SK-N-SH (cell line): ENCODE data around the gene PCDHA12. TPM values are rescaled to one million over a fixed set of nuclear protein-coding genes. Genes with fewer than 3 reads are reported as not detected.

Source experiments
- CTCF ChIA-PET: fragments of 300-600, 350-600 bp; formaldehyde crosslinking; extraction: SDS; loops from one replicate; lab custom pipeline; 2021; lab: Yijun Ruan, JAX
- POLR2A ChIA-PET: fragments of 350-600 bp; sonication (Branson Sonifier 250); formaldehyde crosslinking; extraction: SDS; loops from one replicate; lab custom pipeline; 2020; ENCODE audit warnings: antibody characterized with exemption, inconsistent platforms; lab: Yijun Ruan, JAX
- DNase-seq: peaks from one replicate; pipeline ENCODE4 v3.0.0; 2012
- H2AFZ ChIP-seq: fragments of 200-600 bp; sonication (generic); 2 replicates; pipeline ENCODE4 v1.8.1; 2016; ENCODE audit warnings: antibody characterized with exemption, mild to moderate bottlenecking, low read depth
- H3F3A ChIP-seq: fragments of 200-600 bp; sonication (generic); replicated peaks from 2 replicates; pipeline ENCODE3; 2016; ENCODE audit warnings: antibody characterized with exemption, mild to moderate bottlenecking; ENCODE audit not compliant: insufficient read depth
- H3K27ac ChIP-seq, 2 experiments: fragments of 200-500 bp in 1 of 2; fragments of 200-600 bp in 1 of 2; sonication (Bioruptor generic) in 1 of 2; sonication (generic), shearing (Covaris generic) in 1 of 2; 2 replicates each; pipeline versions ENCODE4 v1.5.1 to v1.6.1; 2014 to 2016; ENCODE audit warnings: low read depth in 2 of 2, inconsistent platforms in 1 of 2, low read length in 1 of 2, mild to moderate bottlenecking in 1 of 2, mixed read lengths in 1 of 2
- H3K27me3 ChIP-seq: fragments of 200-600 bp; sonication (generic), shearing (Covaris generic); 2 replicates; pipeline ENCODE4 v1.6.1; 2016; ENCODE audit warnings: mixed run types; ENCODE audit not compliant: insufficient read depth
- H3K36me3 ChIP-seq, 2 experiments: fragments of 200-500 bp in 1 of 2; fragments of 200-600 bp in 1 of 2; sonication (Bioruptor generic) in 1 of 2; sonication (generic) in 1 of 2; replicated peaks in 1 of 2; 2 replicates each; pipeline versions ENCODE3 to v1.5.1; 2014 to 2016; ENCODE audit warnings: low read length in 1 of 2, mild to moderate bottlenecking in 1 of 2; ENCODE audit not compliant: insufficient read depth in 2 of 2, control insufficient read depth in 1 of 2
- H3K4me1 ChIP-seq, 2 experiments: fragments of 200-500 bp in 1 of 2; fragments of 200-600 bp in 1 of 2; sonication (Bioruptor generic) in 1 of 2; sonication (generic), shearing (Covaris generic) in 1 of 2; 2 replicates each; pipeline versions ENCODE4 v1.5.1 to v1.6.1; 2014 to 2016; ENCODE audit warnings: low read depth in 1 of 2, low read length in 1 of 2, mixed run types in 1 of 2; ENCODE audit not compliant: insufficient read depth in 2 of 2, control insufficient read depth in 1 of 2
- H3K4me2 ChIP-seq: fragments of 200-600 bp; sonication (generic), shearing (Covaris generic); 2 replicates; pipeline ENCODE4 v1.6.1; 2017; ENCODE audit warnings: mixed run types
- H3K4me3 ChIP-seq, 2 experiments: fragments of 200-500 bp in 1 of 2; fragments of 200-600 bp in 1 of 2; sonication (Bioruptor generic) in 1 of 2; sonication (generic), shearing (Covaris generic) in 1 of 2; 2 replicates each; pipeline versions ENCODE4 v1.5.1 to v1.8.1; 2014 to 2016; ENCODE audit warnings: low read depth in 2 of 2, inconsistent platforms in 1 of 2, low read length in 1 of 2, mild to moderate bottlenecking in 1 of 2, mixed read lengths in 1 of 2, moderate library complexity in 1 of 2
- H3K79me2 ChIP-seq: fragments of 200-600 bp; sonication (generic); 2 replicates; pipeline ENCODE4 v1.8.1; 2017; ENCODE audit warnings: mild to moderate bottlenecking; ENCODE audit not compliant: insufficient read depth
- H3K9ac ChIP-seq: fragments of 200-600 bp; sonication (generic); 2 replicates; pipeline ENCODE4 v1.6.1; 2017; ENCODE audit warnings: mixed run types
- H3K9me2 ChIP-seq: fragments of 200-600 bp; sonication (generic); 2 replicates; pipeline ENCODE4 v1.6.1; 2017; ENCODE audit warnings: mixed run types
- H3K9me3 ChIP-seq: fragments of 200-600 bp; sonication (generic); 2 replicates; pipeline ENCODE4 v1.6.1; 2017; ENCODE audit warnings: mixed run types, mild to moderate bottlenecking, moderate library complexity
- H4K20me1 ChIP-seq: fragments of 200-600 bp; sonication (generic); 2 replicates; pipeline ENCODE4 v1.6.1; 2017; ENCODE audit warnings: mild to moderate bottlenecking, mixed run types; ENCODE audit not compliant: insufficient read depth
- FOXJ3 ChIP-seq: sonication (generic); formaldehyde crosslinking; IDR thresholded peaks from 2 replicates; pipeline ENCODE4 v1.5.1; 2020; ENCODE audit warnings: mild to moderate bottlenecking, missing genetic modification reagents
- FOXM1 ChIP-seq: IDR thresholded peaks from 2 replicates; pipeline ENCODE4 v1.4.0; 2012; ENCODE audit warnings: low read depth, mild to moderate bottlenecking
- GABPA ChIP-seq: IDR thresholded peaks from 2 replicates; pipeline ENCODE4 v1.4.0; 2012; ENCODE audit warnings: low read depth, mild to moderate bottlenecking
- IRF3 ChIP-seq: fragments of 150-350 bp; IDR thresholded peaks from 2 replicates; pipeline ENCODE4 v1.6.1; 2016; ENCODE audit warnings: mild to moderate bottlenecking, low read depth, low read length
- JUND ChIP-seq: IDR thresholded peaks from 2 replicates; pipeline ENCODE4 v1.4.0; 2012
- MAX ChIP-seq: IDR thresholded peaks from 2 replicates; pipeline ENCODE4 v1.4.0; 2012; ENCODE audit warnings: low read depth
- PBX3 ChIP-seq: IDR thresholded peaks from 2 replicates; pipeline ENCODE4; 2012
- POLR2AphosphoS5 ChIP-seq: IDR thresholded peaks from 2 replicates; pipeline ENCODE4 v1.6.1; 2012; ENCODE audit warnings: low read depth, low read length
- REST ChIP-seq: IDR thresholded peaks from 2 replicates; pipeline ENCODE4 v1.6.1; 2012; ENCODE audit warnings: mild to moderate bottlenecking, low read depth, low read length, moderate library complexity
- RXRA ChIP-seq: IDR thresholded peaks from 2 replicates; pipeline ENCODE4 v1.4.0; 2012; ENCODE audit warnings: low read depth, mild to moderate bottlenecking, borderline replicate concordance
- SIN3A ChIP-seq: IDR thresholded peaks from 2 replicates; pipeline ENCODE4 v1.6.1; 2012; ENCODE audit warnings: low read depth, mild to moderate bottlenecking, low read length, moderate library complexity, borderline replicate concordance
- TCF12 ChIP-seq: IDR thresholded peaks from 2 replicates; pipeline ENCODE4 v1.4.0; 2012
- TEAD4 ChIP-seq: IDR thresholded peaks from 2 replicates; pipeline ENCODE4 v1.4.0; 2012; ENCODE audit warnings: mild to moderate bottlenecking, borderline replicate concordance; ENCODE audit not compliant: insufficient read depth
- WGBS: methylation state at CpG from one replicate; pipeline ENCODE4 v1.1.6; 2017; ENCODE audit warnings: low lambda C conversion rate; 5-methylcytosine and 5-hydroxymethylcytosine counted together
- polyA plus RNA-seq, 3 experiments: library from polyadenylated mRNA; depleted of rRNA; stranded (reverse); fragments of >200 nt; gene quantifications; 2 replicates each; pipeline ENCODE4 v1.2.3, GENCODE V29; 2012

The PCDHA12 gene
- polyA plus RNA-seq, 1 of the 3 experiments (the other 2 are of a cell fraction) = 0.54 TPM

- no peak for DNase-seq
- no peaks in the 10 kb centered on the region for H3K9me2 ChIP-seq
- H3K27me3 ChIP-seq = no peaks in the 10 kb centered on the region
- no peak overlapping the region for H3K4me2 ChIP-seq
- no peaks in the 10 kb centered on the region for H3K9me3 ChIP-seq
- TF ChIP-seq IRF3 (no peak), POLR2AphosphoS5 (no peak), GABPA (no peak), TCF12 (no peak), SIN3A (no peak), FOXM1 (no peak), REST (no peak), RXRA (no peak), FOXJ3 (CRISPR knock-in tag) (no peak), MAX (no peak), TEAD4 (no peak), JUND (no peak), PBX3 (no peak)
- TF ChIP-seq, all 33 proteins: peak for 0
- no peak overlapping the region for H3K9ac ChIP-seq
- H3K79me2 ChIP-seq = no peaks in the 10 kb centered on the region
- H2AFZ ChIP-seq = no peak overlapping the region
- no peak overlapping the region for H3K27ac ChIP-seq
- no peaks in the 10 kb centered on the region; a peak in 2 of 4 replicates for H3K4me1 ChIP-seq
- H3K36me3 ChIP-seq = no peaks in the 10 kb centered on the region
- ChIA-PET POLR2A (no interaction called here), CTCF (no interaction called here)
- 93% methylated on average over 34 of the region's 37 CpGs for WGBS
- no peaks in the 10 kb centered on the region for H4K20me1 ChIP-seq
- H3K4me3 ChIP-seq = no peak overlapping the region; a peak in 1 of 4 replicates
- H3F3A ChIP-seq = no peaks in the 10 kb centered on the region
Measured at GRCh38 chr5:140877262-140877581, 2.1 kb downstream of the PCDHA12 start.
